Spleen (tissue), 11 donors: ENCODE measurements around the gene ANKS1B. TPM values are rescaled to one million over a fixed set of nuclear protein-coding genes. Genes with fewer than 3 reads are reported as not detected.

Source experiments
- DNase-seq: peaks from one replicate; pipeline ENCODE4 v3.0.0-alpha.2; 2020
- H3K27ac ChIP-seq, 8 donors: fragments of 200-600 bp; sonication (generic) in 7 of 8; 1 replicate in 4 of 8; 2 replicates in 4 of 8; pipeline versions ENCODE4 v1.5.0 to v1.8.0; 2016 to 2021; ENCODE audit warnings: inconsistent platforms in 4 of 8, mild to moderate bottlenecking in 4 of 8, moderate library complexity in 1 of 8
- H3K27me3 ChIP-seq, 7 donors: fragments of 200-600 bp; sonication (generic) in 6 of 7; replicated peaks in 1 of 7; 1 replicate in 4 of 7; 2 replicates in 3 of 7; pipeline versions ENCODE4 v1.5.0 to v1.8.0; 2016 to 2021; ENCODE audit warnings: inconsistent platforms in 3 of 7, mild to moderate bottlenecking in 1 of 7
- H3K36me3 ChIP-seq, 6 donors: fragments of 200-600 bp; sonication (generic) in 5 of 6; 1 replicate in 4 of 6; 2 replicates in 2 of 6; pipeline versions ENCODE4 v1.5.0 to v1.8.0; 2016 to 2021; ENCODE audit warnings: inconsistent platforms in 2 of 6
- H3K4me1 ChIP-seq, 6 donors: fragments of 200-600 bp; sonication (generic) in 5 of 6; 1 replicate in 3 of 6; 2 replicates in 3 of 6; pipeline versions ENCODE4 v1.5.0 to v1.8.0; 2016 to 2021; ENCODE audit warnings: inconsistent platforms in 3 of 6
- H3K4me3 ChIP-seq, 8 donors: fragments of 200-600 bp; sonication (generic) in 7 of 8; 1 replicate in 4 of 8; 2 replicates in 4 of 8; pipeline versions ENCODE4 v1.5.0 to v1.8.0; 2016 to 2021; ENCODE audit warnings: inconsistent platforms in 4 of 8, mild to moderate bottlenecking in 4 of 8, moderate library complexity in 2 of 8
- H3K9me3 ChIP-seq, 8 donors: fragments of 200-600 bp; sonication (generic) in 7 of 8; 1 replicate in 4 of 8; 2 replicates in 4 of 8; pipeline versions ENCODE4 v1.5.0 to v1.8.0; 2016 to 2021; ENCODE audit warnings: inconsistent platforms in 4 of 8
- CTCF ChIP-seq, 11 experiments: fragments of 200-600 bp in 7 of 11; fragments of 450-650 bp in 4 of 11; sonication (generic) in 4 of 11; IDR thresholded peaks in 8 of 11; conservative IDR thresholded peaks in 3 of 11; 1 replicate in 7 of 11; 2 replicates in 4 of 11; pipeline versions ENCODE4 v1.4.0 to v1.8.0; 2016 to 2021; ENCODE audit warnings: antibody characterized with exemption in 11 of 11, inconsistent platforms in 4 of 11, mild to moderate bottlenecking in 1 of 11
- POLR2A ChIP-seq, 3 donors: fragments of 450-650 bp; IDR thresholded peaks; one replicate each; pipeline ENCODE4 v1.5.1; 2017; ENCODE audit warnings: antibody characterized with exemption in 3 of 3, mild to moderate bottlenecking in 1 of 3
- POLR2AphosphoS5 ChIP-seq, 3 donors: sonication (generic); formaldehyde crosslinking; IDR thresholded peaks; one replicate each; pipeline ENCODE4 v1.5.1; 2017; ENCODE audit warnings: antibody characterized with exemption in 3 of 3
- WGBS, 5 donors: extraction: QIAGEN DNeasy Blood & Tissue Kit in 3 of 5; methylation state at CpG; one replicate each; pipeline versions ENCODE4 v1.1.5 to v1.1.7; 2013 to 2018; 5-methylcytosine and 5-hydroxymethylcytosine counted together
- intact Hi-C: fragments of 100-400 bp; cut with DNase I; formaldehyde crosslinking; loops from one replicate; pipeline ENCODE4 v1.15.0; 2023; ENCODE audit warnings: low total_unique reads
- polyA plus RNA-seq, 3 donors: library from polyadenylated mRNA; stranded (reverse); fragments of 200-250 nt; gene quantifications; one replicate each; pipeline ENCODE4 v1.2.1, GENCODE V29; 2013
- total RNA-seq, 7 donors: library from RNA; depleted of rRNA in 3 of 7; stranded (reverse); fragments of >200 nt in 3 of 7; fragmentation: NEBNext Ultra II Directional in 4 of 7; extraction: Animal tissue kit (Norgen Biotek cat#: 25700) in 4 of 7; gene quantifications; one replicate each; pipeline versions ENCODE4 v1.1.0 to v1.2.1, GENCODE V29; 2016 to 2021
- donor health status: healthy with polysubstance abuse.
- donor health status: DM: no; HTN: no; CAD: no; lungs with moderate emphysema.
- donor health status: DM: no; HTN: no; CAD: no.
- donor health status: Bipolar disorder and iron deficiency.
- donor health status: healthy.
- donor health status: DM: no; HTN: no; CAD: no.
- donor health status: DM: yes; HTN: yes; CAD: no.

ANKS1B gene
- total and polyA plus RNA-seq, 10 donors, result 0.21 to 8.0 (median 4.2) TPM

- DNase-seq, result no peak
- Histone ChIP-seq H3K36me3 (no peaks in the 10 kb centered on the region), H3K9me3 (no peaks in the 10 kb centered on the region), H3K27me3 (no peaks in the 10 kb centered on the region), H3K4me1 (no peaks in the 10 kb centered on the region), H3K27ac (no peak overlapping the region), H3K4me3 (no peak overlapping the region)
- 80 to 86% (median 82%) methylated on average over 3 of the region's 3 CpGs for WGBS, 5 donors
- intact Hi-C loops, result no loop called here
- TF ChIP-seq POLR2AphosphoS5 (IDR thresholded peaks at IDR 0.05), result no peak
- no peak for TF ChIP-seq CTCF (IDR thresholded peaks at IDR 0.05 in 8 of 11, conservative IDR thresholded peaks at IDR 0.05 in 3 of 11)
- no peak for TF ChIP-seq POLR2A (IDR thresholded peaks at IDR 0.05)
Observed at GRCh38 chr12:99201906-99202645, 782.7 kb downstream of the ANKS1B start.

- WGBS, 5 donors, result 0 to 53% (median 41%) methylated on average over 1 of the region's 1 CpG
- Histone ChIP-seq H3K36me3 (no peaks in the 10 kb centered on the region), H3K27ac (no peak overlapping the region), H3K27me3 (no peaks in the 10 kb centered on the region), H3K4me3 (no peak overlapping the region), H3K4me1 (no peaks in the 10 kb centered on the region), H3K9me3 (peaks cover 0 to 4% (median 0%) of the 10 kb centered on the region in 8 donors)
- no peak for DNase-seq
- TF ChIP-seq POLR2AphosphoS5 (IDR thresholded peaks at IDR 0.05) (no peak), POLR2A (IDR thresholded peaks at IDR 0.05) (no peak), CTCF (IDR thresholded peaks at IDR 0.05 in 8 of 11, conservative IDR thresholded peaks at IDR 0.05 in 3 of 11) (no peak)
- intact Hi-C loops, result no loop called here
Observed at GRCh38 chr12:99200711-99201384, 783.9 kb downstream of the ANKS1B start.

GRCh38 chr12:99195474-99195873, 789.3 kb downstream of the ANKS1B start:
- Histone ChIP-seq H3K4me3 (no peak overlapping the region), H3K36me3 (no peaks in the 10 kb centered on the region), H3K4me1 (no peaks in the 10 kb centered on the region), H3K27me3 (no peaks in the 10 kb centered on the region), H3K9me3 (peaks cover 0 to 8% (median 0%) of the 10 kb centered on the region in 8 donors), H3K27ac (no peak overlapping the region)
- no peak for DNase-seq
- WGBS, 5 donors, result 31 to 88% (median 77%) methylated on average over 1 of the region's 1 CpG
- intact Hi-C loops, result no loop called here
- TF ChIP-seq POLR2AphosphoS5 (IDR thresholded peaks at IDR 0.05), result no peak
- TF ChIP-seq POLR2A (IDR thresholded peaks at IDR 0.05), result no peak
- TF ChIP-seq CTCF (IDR thresholded peaks at IDR 0.05 in 8 of 11, conservative IDR thresholded peaks at IDR 0.05 in 3 of 11), result no peak

- no peak overlapping the region for H3K4me3 ChIP-seq
- H3K9me3 ChIP-seq, result peaks cover 0 to 23% (median 8%) of the 10 kb centered on the region in 8 donors
- WGBS, 5 donors, result 50 to 71% (median 66%) methylated on average over 3 of the region's 3 CpGs
- H3K4me1 ChIP-seq, result no peaks in the 10 kb centered on the region
- no peaks in the 10 kb centered on the region for H3K27me3 ChIP-seq
- H3K27ac ChIP-seq, result no peak overlapping the region
- H3K36me3 ChIP-seq, result no peaks in the 10 kb centered on the region
- no peak for TF ChIP-seq POLR2A (IDR thresholded peaks at IDR 0.05)
- no peak for DNase-seq
- intact Hi-C loops, result no loop called here
Observed at GRCh38 chr12:99192489-99192888, 792.2 kb downstream of the ANKS1B start.
